Activated CD4-positive, alpha-beta T cell treated with anti-CD3 and anti-CD28 coated beads, Interleukin-10, Interleukin-2, amounts not matched to agents 100 ng/mL and 50 ng/mL, durations not matched to agents 16 hours and 8 hours (primary cell): ENCODE results near the gene ADGRF5.

Experiments used
- DNase-seq: peaks from one replicate; pipeline ENCODE4 v3.0.0-alpha.2; 2020

ADGRF5 gene

GRCh38 chr6:46932526-46933319 lies 11.0 kb upstream of the ADGRF5 start:
- no peak for DNase-seq

GRCh38 chr6:46931416-46931815 lies 9.7 kb upstream of the ADGRF5 start:
- no peak for DNase-seq

- no peak for DNase-seq
These were observed 8.6 kb upstream of the ADGRF5 start for GRCh38 chr6:46930331-46930730.

GRCh38 chr6:46927066-46927465 lies 5.3 kb upstream of the ADGRF5 start:
- DNase-seq: no peak

GRCh38 chr6:46926481-46926880 lies 4.7 kb upstream of the ADGRF5 start:
- DNase-seq: no peak

- no peak for DNase-seq
These were observed 4.0 kb upstream of the ADGRF5 start for GRCh38 chr6:46925563-46926253.

- DNase-seq: no peak
These were observed 1.7 kb upstream of the ADGRF5 start for GRCh38 chr6:46923476-46923875.

GRCh38 chr6:46921059-46921458 lies 679 bp downstream of the ADGRF5 start:
- DNase-seq: no peak

- no peak for DNase-seq
These were observed 2.9 kb downstream of the ADGRF5 start for GRCh38 chr6:46918806-46919205.

GRCh38 chr6:46917002-46917545 lies 4.7 kb downstream of the ADGRF5 start:
- DNase-seq: no peak

GRCh38 chr6:46915866-46916265 lies 5.9 kb downstream of the ADGRF5 start:
- DNase-seq: no peak

- DNase-seq: no peak
These were observed 6.4 kb downstream of the ADGRF5 start for GRCh38 chr6:46915380-46915779.

GRCh38 chr6:46914279-46914810 lies 7.4 kb downstream of the ADGRF5 start:
- no peak for DNase-seq

GRCh38 chr6:46909371-46909770 lies 12.4 kb downstream of the ADGRF5 start:
- DNase-seq: no peak

- no peak for DNase-seq
These were observed 15.0 kb downstream of the ADGRF5 start for GRCh38 chr6:46906776-46907175.

GRCh38 chr6:46904117-46904516 lies 17.6 kb downstream of the ADGRF5 start:
- DNase-seq: no peak

- no peak for DNase-seq
These were observed 18.6 kb downstream of the ADGRF5 start for GRCh38 chr6:46903175-46903574.

- DNase-seq: no peak
These were observed 19.8 kb downstream of the ADGRF5 start for GRCh38 chr6:46901882-46902314.

- DNase-seq: no peak
These were observed 21.5 kb downstream of the ADGRF5 start for GRCh38 chr6:46900266-46900665.

- DNase-seq: no peak
These were observed 22.1 kb downstream of the ADGRF5 start for GRCh38 chr6:46899659-46900058.

- DNase-seq: no peak
These were observed 23.7 kb downstream of the ADGRF5 start for GRCh38 chr6:46898006-46898405.

- no peak for DNase-seq
These were observed 24.9 kb downstream of the ADGRF5 start for GRCh38 chr6:46896871-46897270.

- no peak for DNase-seq
These were observed 25.8 kb downstream of the ADGRF5 start for GRCh38 chr6:46895930-46896329.

- no peak for DNase-seq
These were observed 27.3 kb downstream of the ADGRF5 start for GRCh38 chr6:46894433-46894832.
